ENCODE results near the gene RFX4.
A peak's percentile ranks its signal among the peaks of the same experiment; 100 is the strongest.
"Not testable (repeated sequence)": the region's sequence is repeated elsewhere in the genome, so short reads cannot be mapped to it uniquely, and the experiment has no call there.

RFX4 gene

DNA sequence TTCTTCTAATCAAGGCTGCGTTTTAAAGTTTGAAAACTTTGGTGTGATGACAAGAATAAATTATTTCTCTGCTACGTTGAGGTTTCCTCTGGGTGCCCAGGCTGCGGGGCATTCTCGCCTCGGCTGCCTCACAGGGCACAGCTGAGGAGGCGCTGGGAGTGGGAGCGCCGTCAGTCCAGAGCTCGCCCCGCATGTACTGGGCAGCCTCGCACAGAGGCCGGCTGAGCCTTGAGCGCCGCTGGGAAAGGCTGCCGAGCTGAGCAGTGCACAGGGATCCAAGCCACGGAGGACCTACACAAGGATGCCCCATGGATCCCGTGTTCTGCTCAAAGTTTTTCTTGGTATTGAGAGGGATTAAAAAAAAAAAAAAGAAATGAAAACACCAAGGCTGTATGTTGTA, 11.6 kb downstream of the RFX4 start:
- no peak for DNase-seq

DNA sequence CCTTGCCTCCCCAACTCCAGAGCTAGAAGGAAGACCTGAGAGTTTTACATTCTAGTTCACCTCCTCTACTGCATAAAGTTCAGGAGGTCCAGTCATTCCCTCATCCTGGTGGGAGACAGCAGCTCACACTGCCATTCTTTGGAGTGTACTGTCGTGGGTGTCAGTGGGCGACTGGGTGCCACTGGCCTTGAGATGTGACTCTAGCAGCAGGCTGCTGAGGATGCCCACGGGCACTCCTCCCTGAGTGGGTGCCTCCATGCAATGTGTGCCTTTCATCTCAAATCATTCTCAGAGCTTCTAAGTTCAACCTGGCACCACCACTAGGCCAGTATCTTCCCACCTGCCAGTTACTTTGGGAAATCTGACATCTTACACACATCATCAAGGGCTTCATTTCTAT, 12.5 kb downstream of the RFX4 start:
- no peak for DNase-seq

DNA sequence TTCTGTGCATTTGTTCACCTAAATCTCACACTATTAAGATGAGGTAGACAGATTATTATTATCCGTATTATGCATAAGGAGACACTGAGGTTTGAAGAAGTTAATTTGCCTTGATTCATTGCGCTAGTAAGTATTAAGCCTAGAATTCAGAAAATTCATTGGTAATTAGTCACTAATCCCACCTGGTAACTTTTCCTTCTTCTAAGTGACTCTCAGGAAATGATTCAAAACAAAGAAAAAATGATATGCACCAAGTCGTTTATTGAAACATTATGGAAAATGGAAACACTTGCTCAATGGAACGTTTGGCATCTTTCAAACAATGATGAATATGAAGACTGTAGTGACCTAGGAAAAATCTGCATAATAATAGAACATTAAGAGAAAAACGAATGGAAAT, 15.2 kb downstream of the RFX4 start:
- no peak for DNase-seq

DNA sequence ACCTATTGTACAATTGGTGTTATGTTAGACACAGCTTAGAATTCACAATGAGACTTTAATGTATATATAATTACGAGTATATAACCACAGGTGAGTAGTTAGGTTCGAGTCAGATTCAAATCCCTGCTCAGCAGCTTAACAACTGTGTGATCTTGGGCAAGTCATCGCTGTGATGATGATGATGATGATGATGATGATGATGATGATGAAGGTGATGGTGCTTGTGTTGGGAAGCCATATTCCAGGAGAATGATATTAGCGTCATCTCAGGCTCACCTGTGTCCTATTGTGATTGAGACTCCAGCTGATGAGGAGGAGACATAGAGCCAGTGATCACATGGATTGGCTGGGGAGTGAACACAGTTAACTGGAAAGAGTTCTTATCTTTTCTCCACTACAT, 16.5 kb downstream of the RFX4 start:
- no peak for DNase-seq

DNA sequence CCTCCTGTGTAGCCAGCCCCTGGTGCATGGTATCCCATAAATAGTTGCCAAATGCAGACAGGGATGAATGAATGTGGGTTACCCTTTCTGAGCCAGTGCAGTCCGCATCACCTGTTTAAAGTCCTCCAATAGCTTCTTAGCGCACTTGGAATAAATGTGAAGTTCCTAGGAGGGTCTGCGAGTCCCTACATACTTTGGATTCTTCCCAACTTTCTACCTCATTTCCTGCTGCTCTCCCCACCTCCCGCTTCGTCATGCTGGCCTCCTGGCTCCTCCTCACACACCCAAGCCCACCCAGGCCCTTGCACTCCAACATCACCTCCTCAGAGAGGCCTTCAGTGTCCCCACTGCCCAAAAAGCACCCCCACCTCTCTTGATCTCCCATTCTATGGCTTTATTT, 17.7 kb downstream of the RFX4 start:
- no peak for DNase-seq

DNA sequence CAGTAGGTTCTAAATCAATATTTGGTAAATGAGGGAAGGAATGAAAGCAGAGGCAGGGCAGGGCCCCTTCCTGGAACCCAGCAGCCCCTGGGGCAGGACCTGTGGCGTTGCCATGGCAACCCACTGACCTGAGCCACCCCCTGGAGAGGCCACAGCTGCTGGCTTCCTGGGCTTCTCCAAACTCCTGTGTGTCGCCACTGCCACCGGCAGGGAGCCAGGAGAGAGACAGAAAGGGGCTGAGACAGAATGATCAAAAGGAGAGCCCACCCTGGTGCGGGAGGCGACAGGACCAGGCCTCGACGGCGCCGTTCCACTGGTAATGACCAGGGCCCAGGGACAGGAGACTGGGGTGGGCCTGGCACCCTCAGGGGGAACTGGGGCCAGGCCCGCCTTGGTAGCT, 18.2 kb downstream of the RFX4 start:
- DNase-seq: peak; percentile 24

DNA sequence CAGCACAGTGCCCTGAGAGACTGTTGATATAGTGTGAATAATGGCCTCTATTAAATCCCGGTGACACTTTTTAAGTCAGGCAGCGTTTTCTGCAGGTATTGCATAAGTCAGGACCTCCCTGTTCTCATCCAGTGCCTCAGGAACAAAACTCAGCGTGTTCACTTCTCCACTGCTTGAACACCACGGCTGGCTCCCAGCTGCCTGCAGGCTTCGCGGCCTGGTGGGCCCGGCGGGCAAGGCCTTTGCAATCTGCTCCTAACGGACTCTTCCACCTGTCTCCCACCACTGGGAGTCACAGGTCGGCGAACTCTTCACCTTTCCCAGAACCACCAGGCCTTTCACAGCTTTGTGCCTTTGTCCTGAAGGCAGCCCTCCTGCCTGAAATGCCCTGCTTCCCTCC, 18.7 kb downstream of the RFX4 start:
- DNase-seq: no peak

DNA sequence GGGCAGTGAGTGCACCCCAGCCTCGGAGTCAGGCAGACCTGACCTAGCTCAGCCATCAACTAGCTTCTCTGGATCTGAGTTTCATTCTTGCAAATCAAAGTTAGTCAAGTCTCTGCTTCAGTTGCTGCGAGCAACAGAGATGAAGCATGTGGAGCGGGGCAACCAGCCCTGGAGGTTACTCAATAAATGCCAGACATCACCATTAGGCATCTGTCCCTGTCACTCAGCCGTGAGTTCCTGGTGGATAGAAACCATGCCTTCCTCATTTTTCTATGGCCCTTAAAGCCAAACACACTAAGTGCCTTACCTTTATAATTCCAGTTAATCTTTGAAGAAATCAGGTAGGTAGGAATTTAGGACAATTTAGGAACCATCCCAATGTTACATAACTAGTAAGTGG, 19.3 kb downstream of the RFX4 start:
- DNase-seq: no peak

DNA sequence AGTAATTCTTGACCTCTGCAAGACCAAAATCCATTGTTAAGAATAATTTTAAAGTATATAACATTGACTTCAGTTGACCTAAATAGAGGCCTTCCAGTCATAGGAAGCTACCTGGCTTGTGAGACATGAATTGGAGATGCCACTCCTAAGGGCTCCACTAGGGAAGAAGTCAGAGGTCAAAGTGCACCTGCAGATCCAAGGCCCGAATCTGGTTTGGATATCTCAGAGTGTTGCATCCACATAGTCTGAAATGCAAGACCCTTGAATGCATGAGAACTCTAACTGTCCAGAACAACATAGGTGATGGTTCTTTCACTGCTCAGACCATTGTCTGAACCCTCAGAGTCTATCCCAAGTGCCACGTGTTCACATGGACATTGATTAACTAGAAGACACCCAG, 22.4 kb downstream of the RFX4 start:
- DNase-seq: no peak

DNA sequence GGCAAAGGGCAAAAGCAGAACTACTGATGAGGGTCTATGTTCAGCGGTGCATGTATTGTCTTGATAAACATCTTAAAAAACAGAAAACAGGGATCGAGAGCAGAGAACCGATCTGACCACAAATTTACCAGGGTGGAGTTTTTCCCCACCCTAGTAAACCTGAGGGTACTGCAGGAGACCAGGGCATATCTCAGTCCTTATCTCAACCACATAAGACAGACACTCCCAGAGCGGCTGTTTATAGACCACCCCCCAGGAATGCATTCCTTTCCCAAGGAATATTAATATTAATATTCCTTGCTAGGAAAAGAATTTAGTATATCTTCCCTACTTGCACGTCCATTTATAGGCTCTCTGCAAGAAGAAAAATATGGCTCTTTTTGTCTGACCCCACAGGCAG, 37.8 kb downstream of the RFX4 start:
- DNase-seq: not testable (repeated sequence)

DNA sequence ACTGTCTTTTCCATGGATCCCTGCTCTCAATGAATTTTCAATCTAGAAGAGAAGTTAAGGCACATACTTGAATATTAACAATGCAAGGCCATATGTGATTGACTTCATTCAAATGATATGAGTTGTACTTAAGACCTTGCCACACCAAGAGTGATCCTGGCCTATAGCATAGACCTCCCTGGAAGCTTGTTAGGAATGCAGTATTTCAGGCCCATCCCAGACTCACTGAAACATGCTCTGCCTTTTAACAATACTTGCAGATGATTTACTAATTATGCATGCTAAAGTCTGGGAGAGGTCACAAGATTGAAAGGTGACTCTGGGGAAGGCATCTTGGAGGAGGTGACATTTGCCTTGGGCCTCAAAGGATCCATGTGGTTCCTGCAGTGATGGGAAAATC, 43.2 kb downstream of the RFX4 start:
- DNase-seq: no peak

DNA sequence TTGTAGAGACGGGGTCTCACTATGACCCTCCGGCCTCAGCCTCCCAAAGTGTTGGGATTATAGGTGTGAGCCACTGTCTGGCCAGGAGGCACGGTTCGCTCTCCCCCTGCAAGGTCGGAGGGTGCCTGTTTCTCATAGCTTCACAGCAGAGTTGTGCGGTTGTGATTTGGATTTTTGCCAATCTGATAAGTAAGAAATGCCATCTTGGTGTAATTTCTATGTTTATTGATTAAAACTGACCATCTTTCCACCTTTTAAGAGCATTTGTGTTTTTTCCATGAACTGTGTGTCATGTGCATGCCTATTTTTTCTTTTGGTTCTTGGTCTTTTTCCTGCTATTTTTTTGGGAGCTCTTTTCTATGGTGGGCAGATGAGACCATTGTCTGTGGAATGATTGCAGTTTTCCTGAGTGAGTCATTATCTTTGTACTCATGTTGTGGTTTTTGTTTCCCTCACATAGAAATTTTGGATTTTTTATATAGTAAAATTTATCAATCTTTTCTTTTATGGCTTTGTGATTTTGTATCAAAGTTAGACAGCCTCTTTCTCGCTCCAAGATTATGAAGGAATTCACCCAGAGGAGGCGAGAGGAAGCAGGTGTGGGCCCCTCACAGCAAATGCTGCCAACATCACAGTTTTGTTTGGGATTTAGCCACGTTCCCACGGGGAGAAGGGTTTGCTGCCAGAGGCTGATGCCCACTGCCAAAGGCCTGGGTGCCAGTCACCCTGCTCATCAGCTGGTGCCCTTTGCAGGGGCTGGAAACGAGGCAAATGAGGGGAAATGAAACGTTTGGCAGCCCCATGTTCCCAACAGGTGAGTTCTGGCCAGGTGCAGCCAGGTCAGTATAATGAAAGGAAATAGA, 47.2 kb downstream of the RFX4 start:
- no peak for DNase-seq

DNA sequence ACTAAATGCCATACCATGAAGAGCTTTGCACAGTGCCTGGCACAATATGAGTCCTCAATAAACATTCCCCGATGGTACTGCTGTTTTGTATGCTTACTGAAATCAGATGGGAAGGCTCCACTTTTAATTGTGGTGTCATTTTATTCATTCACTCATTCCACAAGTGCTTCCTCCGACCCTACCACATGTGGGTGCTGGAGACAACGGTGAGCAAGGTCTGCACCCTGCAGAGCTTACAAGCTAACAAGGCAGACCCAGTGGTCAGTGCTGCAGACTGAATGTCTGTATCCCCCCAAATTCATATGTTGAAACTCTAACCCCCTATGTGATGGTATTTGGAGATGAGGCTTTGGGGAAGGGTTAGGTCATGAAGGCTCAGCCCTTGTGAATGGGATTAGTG, 48.3 kb downstream of the RFX4 start:
- DNase-seq: no peak

DNA sequence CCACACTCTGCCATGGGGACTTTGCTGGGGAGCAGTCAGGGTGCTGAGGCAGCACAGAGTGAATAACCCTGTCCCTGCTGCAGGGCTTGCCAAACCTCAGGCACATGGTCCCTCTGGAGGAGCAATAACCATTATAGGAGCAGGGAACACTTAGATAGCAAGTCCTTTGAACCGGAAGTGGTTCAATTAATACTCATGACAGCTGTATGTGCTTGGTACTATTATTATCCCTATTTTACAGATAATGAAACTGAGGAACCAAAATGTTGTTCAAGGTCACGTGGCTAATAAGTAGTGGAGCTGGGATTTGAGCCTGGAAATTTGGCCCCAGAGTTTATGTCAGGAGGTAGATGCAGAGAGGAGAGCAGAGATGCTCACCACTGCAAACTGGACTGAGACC, 49.0 kb downstream of the RFX4 start:
- no peak for DNase-seq

DNA sequence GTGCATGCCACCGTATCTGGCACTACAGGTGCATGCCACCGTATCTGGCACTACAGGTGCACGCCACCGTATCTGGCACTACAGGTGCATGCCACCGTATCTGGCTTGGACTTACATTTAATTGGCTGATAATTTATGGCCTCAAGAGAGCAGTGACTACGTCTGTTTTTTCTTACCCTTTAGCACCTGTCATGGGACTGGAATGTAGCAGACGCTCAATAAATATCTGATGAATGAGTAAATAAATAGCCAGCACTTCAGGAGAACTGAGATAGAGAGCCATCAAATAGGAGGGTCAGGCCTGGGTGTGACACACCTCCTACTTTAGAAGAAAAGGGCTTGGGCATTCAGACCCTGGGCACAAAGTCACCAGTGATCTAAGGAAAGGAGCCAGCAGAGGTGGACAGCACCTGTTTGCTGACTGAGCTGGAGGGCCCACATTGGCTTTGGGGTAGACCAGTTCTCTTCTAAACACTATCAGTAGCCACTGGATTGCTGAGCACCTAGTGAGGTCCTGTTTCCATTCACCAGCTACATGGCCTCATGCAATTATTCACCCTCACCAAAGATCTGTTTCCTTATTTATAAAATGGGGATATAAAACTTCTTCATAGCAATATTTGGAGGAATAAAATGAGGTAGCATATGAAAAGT, 50.1 kb downstream of the RFX4 start:
- no peak for DNase-seq

DNA sequence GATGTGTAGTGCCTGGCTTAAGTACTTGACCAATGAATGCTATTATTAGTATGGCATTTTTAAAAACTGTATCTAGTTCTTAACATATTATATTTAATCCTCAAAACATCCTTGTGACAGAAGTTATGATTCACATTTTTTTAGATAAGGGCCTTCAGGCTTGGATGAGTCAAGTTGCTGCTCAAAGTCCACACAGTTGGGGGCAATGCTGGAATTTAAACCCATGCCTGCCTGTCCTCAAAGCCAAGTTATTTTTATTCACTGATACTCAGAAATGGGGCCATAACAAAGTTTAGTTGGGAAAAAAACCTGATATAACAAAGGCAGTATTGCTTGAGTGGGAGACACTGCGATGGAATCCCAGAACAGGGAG, 50.6 kb downstream of the RFX4 start:
- DNase-seq: no peak

DNA sequence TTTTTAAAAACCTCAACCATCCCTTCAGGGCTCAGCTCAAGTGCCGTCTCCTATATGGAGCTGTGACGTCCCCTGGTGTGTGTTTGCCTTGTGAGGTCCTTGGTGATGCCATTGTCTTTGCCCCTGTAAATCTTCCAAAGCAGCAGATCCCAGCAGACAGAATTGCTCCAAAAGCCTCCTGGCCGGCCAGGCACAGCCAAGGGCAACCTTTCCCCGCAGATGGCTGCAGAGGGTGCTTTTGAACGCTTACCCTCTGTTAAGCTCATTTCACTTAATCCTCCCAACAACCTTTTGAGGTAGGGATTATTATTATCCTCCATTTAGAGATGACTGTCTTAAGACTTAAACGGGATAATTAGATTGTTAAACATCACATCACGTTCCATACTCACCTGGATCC, 51.4 kb downstream of the RFX4 start:
- DNase-seq: no peak

DNA sequence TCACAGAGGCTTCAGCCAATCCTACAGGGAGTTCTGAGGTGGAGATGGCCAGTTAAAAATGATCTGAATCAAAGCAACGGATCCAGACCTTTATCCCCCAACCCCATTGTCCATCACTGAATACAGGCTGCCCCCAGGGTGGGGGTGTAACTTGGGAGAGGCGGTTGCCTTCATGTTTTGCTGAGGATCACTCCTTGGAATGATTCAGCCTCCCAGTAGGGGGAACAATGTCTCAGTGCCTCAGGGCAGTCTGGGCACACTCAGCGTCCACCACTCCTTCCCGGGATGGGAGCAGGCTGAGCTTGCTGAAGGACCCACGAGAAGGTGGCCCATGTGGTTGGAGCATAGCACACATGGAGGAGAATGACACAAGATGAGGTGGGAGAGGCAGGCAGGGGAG, 60.2 kb downstream of the RFX4 start:
- no peak for DNase-seq

DNA sequence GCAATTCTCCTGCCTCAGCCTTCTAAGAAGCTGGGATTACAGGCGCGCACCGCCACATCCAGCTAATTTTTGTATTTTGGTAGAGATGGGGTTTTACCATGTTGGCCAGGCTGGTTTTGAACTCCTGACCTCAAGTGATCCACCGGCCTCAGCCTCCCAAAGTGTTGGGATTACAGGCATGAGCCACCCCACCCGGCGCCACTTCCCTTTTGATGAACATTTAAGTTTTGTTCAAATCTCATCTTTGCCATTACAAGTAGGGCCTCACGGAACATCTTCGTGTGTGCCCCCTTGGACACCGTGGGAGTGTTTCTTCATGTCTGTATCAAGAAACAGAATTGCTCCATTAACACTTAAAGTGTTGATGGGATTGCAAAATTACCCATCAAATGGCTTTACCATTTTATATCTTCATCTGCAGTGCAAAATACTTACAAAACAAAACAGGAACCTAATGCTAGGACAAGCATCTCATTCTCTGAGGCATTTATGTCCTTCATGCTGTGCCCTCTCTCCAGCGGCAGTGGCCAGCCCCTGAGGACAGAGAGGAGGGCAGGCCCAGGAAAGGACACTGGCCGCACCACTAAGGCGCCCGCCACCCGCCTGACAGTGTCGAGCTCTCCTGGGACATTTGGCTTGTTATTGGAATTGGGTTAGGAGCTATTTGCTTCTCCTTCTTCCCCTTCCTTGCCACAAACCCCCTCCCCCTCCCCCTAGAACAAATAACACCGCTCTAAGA, 61.7 kb downstream of the RFX4 start:
- DNase-seq: no peak

DNA sequence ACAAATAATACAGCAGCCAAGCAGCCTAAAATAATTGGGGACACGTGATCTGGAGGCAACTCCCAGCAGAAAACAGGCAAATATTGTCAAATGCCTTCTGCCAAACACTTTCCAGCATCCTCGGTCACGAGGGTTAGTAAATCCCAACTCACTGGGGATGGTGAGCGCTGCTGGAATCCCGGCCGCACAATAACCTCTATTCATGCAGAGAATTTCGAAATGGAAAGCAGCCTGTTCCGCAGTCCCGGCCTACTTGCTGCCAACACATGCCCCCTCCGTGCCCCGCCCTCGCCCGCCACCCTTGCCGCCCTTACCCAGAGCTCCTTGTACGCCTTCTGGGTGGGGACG, 62.2 kb downstream of the RFX4 start:
- DNase-seq: no peak

DNA sequence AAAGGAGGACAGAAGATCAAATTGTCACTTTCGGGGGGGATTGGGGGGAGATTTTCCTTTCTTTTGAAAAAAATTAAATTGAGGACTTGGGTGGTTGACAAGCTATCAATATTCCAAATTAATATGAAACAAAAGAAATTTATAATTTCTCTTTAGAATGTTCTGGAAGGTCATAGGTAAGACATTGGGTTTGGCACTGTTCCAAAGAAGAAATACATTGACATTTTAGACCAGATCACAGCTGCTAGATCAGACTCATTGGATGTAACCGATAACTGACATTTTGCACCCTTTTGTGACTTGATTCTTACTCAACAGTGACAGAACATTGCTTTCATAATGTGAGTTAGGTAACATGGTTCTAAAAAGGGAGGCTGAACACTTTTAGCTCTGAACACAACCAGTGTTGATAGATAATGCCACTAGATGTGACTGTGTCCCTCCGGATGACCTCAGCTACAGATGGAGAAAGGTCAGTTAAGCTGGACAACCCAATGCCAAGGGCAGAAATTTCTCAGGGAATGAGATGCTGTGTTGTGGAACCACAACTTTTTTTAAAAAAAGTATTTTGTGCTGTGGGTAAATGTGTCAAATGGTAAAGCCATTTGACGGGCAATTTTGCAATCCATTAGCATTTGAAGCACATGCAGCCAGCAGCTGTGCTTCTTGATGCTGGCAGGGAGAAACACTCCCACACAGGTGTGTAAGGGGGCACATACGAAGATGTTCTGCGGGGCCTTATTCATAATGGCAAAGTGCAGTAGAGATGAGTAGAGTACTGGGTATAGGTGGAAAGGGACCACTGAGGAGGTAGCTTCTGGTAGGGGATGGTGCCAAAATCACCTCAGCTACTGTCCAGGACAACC, 62.9 kb downstream of the RFX4 start:
- DNase-seq: no peak

DNA sequence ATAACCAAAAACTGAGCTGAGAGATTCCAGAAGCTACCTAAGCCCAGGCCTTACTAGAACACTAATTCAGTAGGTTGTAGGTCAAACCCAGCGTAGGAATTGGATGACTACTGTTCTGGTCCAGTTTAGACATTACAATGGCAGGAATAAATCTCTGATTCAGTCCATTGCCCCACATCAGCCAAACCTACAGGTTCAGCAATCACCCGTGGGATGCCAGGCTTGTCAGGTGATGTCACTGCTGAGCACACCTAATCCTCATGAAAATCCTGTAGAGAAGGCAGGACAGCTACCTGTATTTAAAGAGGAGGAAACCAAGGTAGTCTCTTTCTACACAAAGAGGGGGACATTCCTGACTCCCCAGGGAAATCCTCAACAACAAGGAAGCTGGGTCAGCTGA, 63.7 kb downstream of the RFX4 start:
- DNase-seq: no peak

DNA sequence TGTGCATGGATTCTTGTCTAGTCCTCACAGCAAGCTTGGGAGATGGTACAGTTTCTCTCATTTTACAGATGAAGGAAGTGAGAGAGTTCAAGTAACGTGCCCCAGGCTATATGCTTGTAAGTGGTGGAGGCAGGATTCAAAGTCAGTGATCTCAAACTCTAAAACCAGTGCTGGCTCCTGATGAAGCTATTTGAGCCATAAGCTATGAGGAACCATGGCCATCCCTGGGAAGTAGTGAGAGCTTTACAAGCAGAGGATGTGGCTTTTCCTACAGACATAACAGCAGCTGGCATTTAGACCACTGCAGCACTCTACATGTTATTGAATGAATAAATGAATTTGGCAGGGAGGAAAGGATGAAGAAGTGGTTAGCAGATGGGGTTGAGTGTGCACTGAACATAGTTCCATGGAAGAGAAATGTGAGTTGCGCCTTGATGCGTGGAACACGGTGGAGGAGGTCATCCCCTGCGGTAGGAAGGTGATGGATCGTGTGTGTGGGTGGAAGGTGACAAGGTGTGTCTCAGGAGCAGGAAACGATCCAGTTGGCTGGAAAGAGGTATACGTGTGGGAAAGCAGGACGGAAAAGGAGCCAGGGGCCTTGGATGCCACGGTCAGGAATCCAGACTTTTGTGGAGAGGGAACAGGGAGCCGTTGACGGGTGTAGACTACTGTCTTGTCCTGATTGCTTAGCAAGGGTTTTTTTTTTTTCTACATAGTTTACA, 65.2 kb downstream of the RFX4 start:
- no peak for DNase-seq
